ENCODE results near the gene ATP5ME. TPM values are rescaled to one million over a fixed set of nuclear protein-coding genes. Genes with fewer than 3 reads are reported as not detected.

ATP5ME gene
- total and polyA plus RNA-seq, 2 experiments from 2014 or later, result 143 to 669 TPM

- H3K9me3 ChIP-seq (ENCODE audit: low read depth), result no peaks in the 10 kb centered on the region
- no peak for TF ChIP-seq EZH2 (IDR thresholded peaks at IDR 0.05; ENCODE audit: borderline replicate concordance)
- TF ChIP-seq, protein P1, sequence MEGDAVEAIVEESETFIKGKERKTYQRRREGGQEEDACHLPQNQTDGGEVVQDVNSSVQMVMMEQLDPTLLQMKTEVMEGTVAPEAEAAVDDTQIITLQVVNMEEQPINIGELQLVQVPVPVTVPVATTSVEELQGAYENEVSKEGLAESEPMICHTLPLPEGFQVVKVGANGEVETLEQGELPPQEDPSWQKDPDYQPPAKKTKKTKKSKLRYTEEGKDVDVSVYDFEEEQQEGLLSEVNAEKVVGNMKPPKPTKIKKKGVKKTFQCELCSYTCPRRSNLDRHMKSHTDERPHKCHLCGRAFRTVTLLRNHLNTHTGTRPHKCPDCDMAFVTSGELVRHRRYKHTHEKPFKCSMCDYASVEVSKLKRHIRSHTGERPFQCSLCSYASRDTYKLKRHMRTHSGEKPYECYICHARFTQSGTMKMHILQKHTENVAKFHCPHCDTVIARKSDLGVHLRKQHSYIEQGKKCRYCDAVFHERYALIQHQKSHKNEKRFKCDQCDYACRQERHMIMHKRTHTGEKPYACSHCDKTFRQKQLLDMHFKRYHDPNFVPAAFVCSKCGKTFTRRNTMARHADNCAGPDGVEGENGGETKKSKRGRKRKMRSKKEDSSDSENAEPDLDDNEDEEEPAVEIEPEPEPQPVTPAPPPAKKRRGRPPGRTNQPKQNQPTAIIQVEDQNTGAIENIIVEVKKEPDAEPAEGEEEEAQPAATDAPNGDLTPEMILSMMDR (IDR thresholded peaks at IDR 0.05; ENCODE audit: poor library complexity), result no peak
- no peak for TF ChIP-seq EZH2phosphoT487 (IDR thresholded peaks at IDR 0.05; ENCODE audit: low read depth, severe bottlenecking, unreplicated experiment)
- H3K27me3 ChIP-seq, result no peaks in the 10 kb centered on the region
- no peak overlapping the region for H2AFZ ChIP-seq
- no peaks in the 10 kb centered on the region for H3K36me3 ChIP-seq (replicated peaks; ENCODE audit: insufficient read depth, low read depth)
- no peak overlapping the region for H3K4me3 ChIP-seq
- H3K9me2 ChIP-seq (replicated peaks; ENCODE audit: insufficient read depth), result no peaks in the 10 kb centered on the region
- H4K20me1 ChIP-seq (ENCODE audit: insufficient read depth, poor library complexity, severe bottlenecking), result no peaks in the 10 kb centered on the region
- no peak overlapping the region for H3K27ac ChIP-seq
- DNase-seq (ENCODE audit: low spot score), result no peak
- no peak overlapping the region for H3K4me2 ChIP-seq
- WGBS (ENCODE audit: low lambda C conversion rate, missing lambda C conversion rate), result 94% methylated on average over 38 of the region's 39 CpGs
- H3K79me2 ChIP-seq, result no peaks in the 10 kb centered on the region
- H3K4me1 ChIP-seq (ENCODE audit: insufficient read depth), result no peaks in the 10 kb centered on the region
Measured at GRCh38 chr4:625631-626161, 48.4 kb downstream of the ATP5ME start.

DNA sequence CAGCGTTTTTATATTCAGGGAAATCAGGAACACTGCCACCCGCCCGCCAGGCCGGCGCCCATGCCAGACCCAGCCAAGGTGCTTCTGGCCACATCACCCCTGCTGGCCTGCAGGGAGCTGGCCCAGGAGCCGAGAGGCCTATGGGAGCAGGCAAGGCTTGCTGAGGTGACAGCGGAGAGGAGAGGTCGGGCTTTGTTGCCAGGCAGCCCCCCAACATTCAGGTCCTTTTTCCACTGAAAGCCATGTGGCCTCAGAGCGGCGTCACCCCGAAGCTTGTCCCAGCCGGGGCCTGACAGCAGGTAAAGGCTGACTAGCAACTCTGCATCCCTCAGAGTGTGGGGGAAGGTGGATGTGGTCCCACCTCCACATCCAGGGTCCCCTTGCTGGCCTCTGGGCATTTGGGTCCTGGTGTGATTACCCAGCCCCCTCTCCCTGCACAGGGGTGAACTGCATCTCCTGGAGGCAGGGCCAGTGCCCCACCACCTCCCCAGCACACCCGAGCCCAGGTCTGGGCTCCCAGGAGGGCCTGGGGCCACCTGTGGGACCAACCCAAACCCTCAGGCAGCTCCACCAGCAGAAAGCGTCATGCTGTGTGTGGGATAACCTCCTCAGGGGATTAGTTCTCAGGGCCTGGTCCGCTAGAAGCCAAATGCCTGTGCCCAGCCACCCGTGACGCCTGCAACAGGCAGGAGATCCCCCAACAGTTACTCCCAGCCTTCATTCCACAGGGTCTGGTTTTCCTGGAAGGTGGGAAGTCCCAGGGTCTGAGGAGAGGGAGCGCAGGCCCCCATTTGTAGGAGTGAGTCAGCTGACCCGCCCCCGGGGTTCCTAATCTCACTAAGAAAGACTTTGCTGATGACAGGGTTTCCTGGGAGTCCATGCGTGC, 49.1 kb downstream of the ATP5ME start, which contains the start of gene PDE6B:
TSS of gene PDE6B (plus strand) at position 869 of the 886 bp plus-strand sequence. CDS start 54 bp downstream, outside the sequence.
- 76% methylated on average over 21 of the region's 21 CpGs for WGBS (ENCODE audit: low lambda C conversion rate, missing lambda C conversion rate)
- no peak within 1 kb of the TSS for H3K4me2 ChIP-seq

DNA sequence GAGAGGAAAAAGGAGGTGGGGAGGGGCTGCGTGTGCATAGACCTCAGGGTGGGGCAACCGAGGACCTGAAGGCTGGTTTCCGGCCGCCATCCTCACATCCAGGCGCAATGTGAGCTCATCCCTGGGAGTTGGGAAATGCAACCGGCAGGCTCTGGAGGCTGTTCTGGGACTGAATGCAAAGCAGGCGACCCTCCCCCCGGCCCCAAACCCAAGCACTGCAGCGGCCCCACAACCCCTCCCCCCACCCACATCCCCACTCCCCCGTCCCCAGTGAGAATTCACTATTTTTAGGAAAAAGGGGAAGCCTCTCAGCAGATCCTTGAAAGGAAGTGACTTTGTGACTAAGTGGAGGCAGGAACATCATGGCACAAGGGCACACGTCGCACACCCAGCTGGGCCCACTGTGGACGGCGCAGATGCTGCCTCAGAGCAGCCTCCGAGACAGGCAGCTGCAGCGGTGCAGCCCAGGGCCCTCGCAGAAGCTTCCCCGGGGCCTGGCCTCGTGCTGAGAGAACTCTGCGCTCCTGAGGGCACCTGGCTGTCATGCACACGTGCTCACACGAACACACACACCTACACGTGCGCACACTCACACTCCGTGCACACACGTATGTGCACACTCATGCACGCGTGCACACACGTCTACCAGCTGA, 50.0 kb downstream of the ATP5ME start:
- Histone ChIP-seq H3K4me3 (no peak overlapping the region), H4K20me1 (ENCODE audit: insufficient read depth, poor library complexity, severe bottlenecking) (no peaks in the 10 kb centered on the region), H3K79me2 (no peaks in the 10 kb centered on the region), H2AFZ (no peak overlapping the region), H3K4me1 (ENCODE audit: insufficient read depth) (no peaks in the 10 kb centered on the region), H3K9me3 (ENCODE audit: low read depth) (no peaks in the 10 kb centered on the region), H3K27me3 (no peaks in the 10 kb centered on the region), H3K9me2 (replicated peaks; ENCODE audit: insufficient read depth) (no peaks in the 10 kb centered on the region), H3K27ac (no peak overlapping the region), H3K4me2 (no peak overlapping the region), H3K36me3 (replicated peaks; ENCODE audit: insufficient read depth, low read depth) (no peaks in the 10 kb centered on the region)
- 78% methylated on average over 24 of the region's 29 CpGs for WGBS (ENCODE audit: low lambda C conversion rate, missing lambda C conversion rate)
- TF ChIP-seq, protein P1 (IDR thresholded peaks at IDR 0.05; ENCODE audit: poor library complexity), result no peak
- no peak for TF ChIP-seq EZH2 (IDR thresholded peaks at IDR 0.05; ENCODE audit: borderline replicate concordance)
- TF ChIP-seq EZH2phosphoT487 (IDR thresholded peaks at IDR 0.05; ENCODE audit: low read depth, severe bottlenecking, unreplicated experiment), result no peak
- no peak for DNase-seq (ENCODE audit: low spot score)

More for the DNA sequence above, 49.1 kb downstream of the ATP5ME start, which contains the start of gene PDE6B:
- H3K36me3 ChIP-seq (replicated peaks; ENCODE audit: insufficient read depth, low read depth), result no peaks in the 10 kb centered on the region
- no peaks in the 10 kb centered on the region for H3K79me2 ChIP-seq
- H4K20me1 ChIP-seq (ENCODE audit: insufficient read depth, poor library complexity, severe bottlenecking), result no peaks in the 10 kb centered on the region
- H3K4me3 ChIP-seq, result no peak within 1 kb of the TSS
- TF ChIP-seq EZH2phosphoT487 (IDR thresholded peaks at IDR 0.05; ENCODE audit: low read depth, severe bottlenecking, unreplicated experiment) (no peak), EZH2 (IDR thresholded peaks at IDR 0.05; ENCODE audit: borderline replicate concordance) (no peak)
- TF ChIP-seq, protein P1 (IDR thresholded peaks at IDR 0.05; ENCODE audit: poor library complexity), result no peak
- H2AFZ ChIP-seq, result no peak within 1 kb of the TSS
- no peak for DNase-seq (ENCODE audit: low spot score)
- H3K9me3 ChIP-seq (ENCODE audit: low read depth), result no peaks in the 10 kb centered on the region
- H3K4me1 ChIP-seq (ENCODE audit: insufficient read depth), result no peaks in the 10 kb centered on the region
- no peaks in the 10 kb centered on the region for H3K27me3 ChIP-seq
- H3K27ac ChIP-seq, result no peak within 1 kb of the TSS
- H3K9me2 ChIP-seq (replicated peaks; ENCODE audit: insufficient read depth), result no peaks in the 10 kb centered on the region
